Left ventricle myocardium inferior (tissue), 1 donor: ENCODE measurements around the gene CYBC1. TPM values are rescaled to one million over a fixed set of nuclear protein-coding genes. Genes with fewer than 3 reads are reported as not detected.

ENCODE experiments used
- DNase-seq: peaks from one replicate; pipeline ENCODE4 v3.0.0-alpha.2; 2020
- H3K27ac ChIP-seq: fragments of 200-600 bp; replicated peaks from 2 replicates; pipeline ENCODE4 v1.8.0; 2021
- H3K27me3 ChIP-seq: fragments of 200-600 bp; 2 replicates; pipeline ENCODE4 v1.8.0; 2021; ENCODE audit warnings: low read depth
- H3K36me3 ChIP-seq: fragments of 200-600 bp; 2 replicates; pipeline ENCODE4 v1.8.0; 2021
- H3K4me1 ChIP-seq: fragments of 200-600 bp; 2 replicates; pipeline ENCODE4 v1.8.0; 2021
- H3K4me3 ChIP-seq: fragments of 200-600 bp; 2 replicates; pipeline ENCODE4 v1.8.0; 2021; ENCODE audit warnings: mild to moderate bottlenecking, moderate library complexity
- H3K9me3 ChIP-seq: fragments of 200-600 bp; replicated peaks from 2 replicates; pipeline ENCODE4 v1.8.0; 2021
- intact Hi-C: fragments of 100-400 bp; cut with micrococcal nuclease; formaldehyde crosslinking; loops from one replicate; pipeline ENCODE4 v1.11.0; 2022
- total RNA-seq: library from RNA; stranded (reverse); fragmentation: NEBNext Ultra II Directional; extraction: Animal tissue kit (Norgen Biotek cat#: 25700); gene quantifications from one replicate; pipeline ENCODE4 v1.2.1, GENCODE V29; 2021
- TF ChIP-seq, protein P1 (sequence below): fragments of 200-600 bp; IDR thresholded peaks from 2 replicates; pipeline ENCODE4 v1.8.0; 2021; ENCODE audit warnings: antibody characterized with exemption, mild to moderate bottlenecking, borderline replicate concordance
- donor health status: DM: no; HTN: yes; CAD: no; lungs with severe emphysema.

The CYBC1 gene
- total RNA-seq, 1 donor from 2014 or later = 23.8 TPM

DNA sequence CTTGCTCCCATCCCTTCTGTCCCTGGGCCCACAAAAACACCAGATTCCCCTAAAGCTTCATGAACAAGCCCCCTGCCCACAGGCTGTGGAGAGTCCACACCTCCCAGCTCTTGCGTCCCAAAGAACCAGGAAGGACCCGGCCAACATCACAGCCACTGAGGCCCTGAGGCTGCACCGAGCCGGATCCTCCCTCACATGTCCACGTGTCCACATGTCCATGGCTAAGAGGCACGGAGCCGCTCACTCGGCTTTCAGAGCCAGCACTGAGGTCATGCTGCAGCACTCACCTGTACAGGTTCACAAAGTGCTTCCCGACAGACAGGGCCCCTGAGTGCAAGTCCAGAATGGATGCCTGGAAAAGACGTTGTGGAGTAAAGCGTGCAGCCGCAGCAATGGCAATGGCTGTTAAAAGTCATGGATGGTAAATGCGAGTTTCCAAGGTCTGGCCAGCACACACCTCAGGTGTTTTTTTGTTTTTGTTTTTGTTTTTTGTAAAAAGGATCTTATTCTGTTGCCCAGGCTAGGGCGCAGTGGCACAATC is 44.4 kb downstream of the CYBC1 start:
- intact Hi-C loops = no loop called here
- no peak for DNase-seq
- H3K4me3 ChIP-seq = no peak overlapping the region
- H3K36me3 ChIP-seq = peaks cover 42% of the 10 kb centered on the region
- H3K4me1 ChIP-seq = peaks cover 15% of the 10 kb centered on the region
- no peaks in the 10 kb centered on the region for H3K27me3 ChIP-seq
- no peaks in the 10 kb centered on the region for H3K9me3 ChIP-seq
- TF ChIP-seq, protein P1, sequence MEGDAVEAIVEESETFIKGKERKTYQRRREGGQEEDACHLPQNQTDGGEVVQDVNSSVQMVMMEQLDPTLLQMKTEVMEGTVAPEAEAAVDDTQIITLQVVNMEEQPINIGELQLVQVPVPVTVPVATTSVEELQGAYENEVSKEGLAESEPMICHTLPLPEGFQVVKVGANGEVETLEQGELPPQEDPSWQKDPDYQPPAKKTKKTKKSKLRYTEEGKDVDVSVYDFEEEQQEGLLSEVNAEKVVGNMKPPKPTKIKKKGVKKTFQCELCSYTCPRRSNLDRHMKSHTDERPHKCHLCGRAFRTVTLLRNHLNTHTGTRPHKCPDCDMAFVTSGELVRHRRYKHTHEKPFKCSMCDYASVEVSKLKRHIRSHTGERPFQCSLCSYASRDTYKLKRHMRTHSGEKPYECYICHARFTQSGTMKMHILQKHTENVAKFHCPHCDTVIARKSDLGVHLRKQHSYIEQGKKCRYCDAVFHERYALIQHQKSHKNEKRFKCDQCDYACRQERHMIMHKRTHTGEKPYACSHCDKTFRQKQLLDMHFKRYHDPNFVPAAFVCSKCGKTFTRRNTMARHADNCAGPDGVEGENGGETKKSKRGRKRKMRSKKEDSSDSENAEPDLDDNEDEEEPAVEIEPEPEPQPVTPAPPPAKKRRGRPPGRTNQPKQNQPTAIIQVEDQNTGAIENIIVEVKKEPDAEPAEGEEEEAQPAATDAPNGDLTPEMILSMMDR = no peak
- no peak overlapping the region for H3K27ac ChIP-seq

DNA sequence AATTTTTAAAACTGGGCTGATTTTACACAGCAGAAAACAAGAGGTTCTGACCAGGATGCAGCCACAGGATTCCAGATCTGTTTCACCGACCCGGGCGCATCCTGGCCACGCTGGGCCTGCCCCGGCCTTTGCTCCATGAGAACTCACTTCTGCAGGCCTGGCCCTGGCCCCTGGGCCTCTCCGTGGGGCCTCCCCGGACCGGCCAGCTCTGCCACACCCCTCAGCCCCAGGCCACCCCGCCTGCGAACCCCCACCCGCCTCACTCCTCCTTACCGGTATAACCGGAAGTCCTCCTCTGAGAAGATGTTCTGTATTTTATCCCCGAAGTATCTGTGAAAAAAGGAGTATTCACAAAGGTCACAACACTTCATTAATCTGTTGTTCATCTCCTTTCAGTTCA is 45.5 kb downstream of the CYBC1 start:
- H3K27me3 ChIP-seq = no peaks in the 10 kb centered on the region
- TF ChIP-seq, protein P1 = no peak
- intact Hi-C loops = no loop called here
- H3K27ac ChIP-seq = no peak overlapping the region
- no peak overlapping the region for H3K4me3 ChIP-seq
- peaks cover 17% of the 10 kb centered on the region for H3K4me1 ChIP-seq
- H3K36me3 ChIP-seq = peaks cover 49% of the 10 kb centered on the region
- DNase-seq = no peak
- no peaks in the 10 kb centered on the region for H3K9me3 ChIP-seq

- Histone ChIP-seq H3K36me3 (peaks cover 44% of the 10 kb centered on the region), H3K4me1 (peaks cover 27% of the 10 kb centered on the region), H3K27me3 (no peaks in the 10 kb centered on the region), H3K9me3 (no peaks in the 10 kb centered on the region), H3K4me3 (no peak overlapping the region), H3K27ac (no peak overlapping the region)
- DNase-seq = no peak
- intact Hi-C loops = no loop called here
- TF ChIP-seq, protein P1 = no peak
Observed at GRCh38 chr17:82403662-82404660, 46.6 kb downstream of the CYBC1 start.

- intact Hi-C loops = no loop called here
- Histone ChIP-seq H3K27me3 (no peaks in the 10 kb centered on the region), H3K27ac (no peak overlapping the region), H3K4me1 (peaks cover 32% of the 10 kb centered on the region), H3K9me3 (no peaks in the 10 kb centered on the region), H3K36me3 (peaks cover 39% of the 10 kb centered on the region), H3K4me3 (no peak overlapping the region)
- DNase-seq = no peak
- TF ChIP-seq, protein P1 = no peak
Observed at GRCh38 chr17:82402865-82403264, 47.7 kb downstream of the CYBC1 start.

DNA sequence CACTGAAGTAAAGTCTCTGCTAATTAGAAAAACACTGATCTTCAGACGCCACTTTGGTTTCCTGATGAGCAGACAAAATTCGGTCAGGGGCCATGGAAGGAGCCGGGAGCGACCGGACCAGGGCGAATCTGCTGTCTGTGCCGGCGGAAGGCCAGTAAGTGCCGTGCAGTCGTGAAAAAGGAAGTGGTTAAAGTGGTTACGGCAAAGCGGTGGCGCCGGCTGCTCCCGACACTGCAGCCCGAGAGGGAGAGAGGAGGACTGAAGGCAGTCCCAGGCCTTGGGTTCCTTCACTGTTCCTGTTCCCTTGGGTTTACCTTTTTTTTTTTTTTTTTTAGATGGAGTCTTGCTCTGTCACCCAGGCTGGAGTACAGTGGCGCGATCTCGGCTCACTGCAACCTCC is 49.7 kb downstream of the CYBC1 start:
- Histone ChIP-seq H3K4me3 (no peak overlapping the region), H3K27ac (no peak overlapping the region)

More for the DNA sequence above, 49.7 kb downstream of the CYBC1 start:
- H3K4me1 ChIP-seq = peaks cover 22% of the 10 kb centered on the region
- DNase-seq = peak; percentile 47
- TF ChIP-seq, protein P1 = no peak
- no peaks in the 10 kb centered on the region for H3K27me3 ChIP-seq
- intact Hi-C loops = no loop called here
- H3K36me3 ChIP-seq = peaks cover 39% of the 10 kb centered on the region
- H3K9me3 ChIP-seq = no peaks in the 10 kb centered on the region
